ENCODE data around the gene ATG101.

The ATG101 gene

GRCh38 chr12:52069327-52070184 is at the start of gene ATG101:
Gene ATG101 (plus strand): TSS chr12:52069978. CDS start chr12:52073651, 3,673 bp downstream.
- Histone ChIP-seq H3K4me3 (ENCODE audit: low read depth, low read length) (peak within 1 kb of the TSS; percentile 98), H3K27me3 (ENCODE audit: control insufficient read depth, insufficient read depth, low read length) (peaks cover 16% of the 10 kb centered on the region)

GRCh38 chr12:52020539-52021336 is 49.0 kb upstream of the ATG101 start:
- peak overlapping the region; percentile 41 for H3K4me3 ChIP-seq (ENCODE audit: low read depth, low read length)

More at GRCh38 chr12:52069327-52070184, at the start of gene ATG101:
- Histone ChIP-seq H3K27ac (ENCODE audit: low read depth, low read length) (peak within 1 kb of the TSS; percentile 100), H3K9ac (ENCODE audit: low read length) (peak within 1 kb of the TSS; percentile 99), H3K36me3 (ENCODE audit: control insufficient read depth, insufficient read depth, low read length) (peaks cover 25% of the 10 kb centered on the region), H3K4me1 (ENCODE audit: control insufficient read depth, insufficient read depth, low read length) (peaks cover 6% of the 10 kb centered on the region; the same call in 1 of the 2 replicates), H3K9me3 (ENCODE audit: control insufficient read depth, insufficient read depth, low read depth, low read length) (no peaks in the 10 kb centered on the region)

GRCh38 chr12:52022841-52023181 is 47.0 kb upstream of the ATG101 start:
- H3K27me3 ChIP-seq (ENCODE audit: control insufficient read depth, insufficient read depth, low read length), result peaks cover 36% of the 10 kb centered on the region
- no peak overlapping the region for H3K27ac ChIP-seq (ENCODE audit: low read depth, low read length)
- H3K9me3 ChIP-seq (ENCODE audit: control insufficient read depth, insufficient read depth, low read depth, low read length), result no peaks in the 10 kb centered on the region
- H3K4me1 ChIP-seq (ENCODE audit: control insufficient read depth, insufficient read depth, low read length), result peaks cover 21% of the 10 kb centered on the region
- no peak overlapping the region for H3K9ac ChIP-seq (ENCODE audit: low read length)
- peak overlapping the region; percentile 70 for H3K4me3 ChIP-seq (ENCODE audit: low read depth, low read length)
- H3K36me3 ChIP-seq (ENCODE audit: control insufficient read depth, insufficient read depth, low read length), result no peaks in the 10 kb centered on the region

More at GRCh38 chr12:52020539-52021336, 49.0 kb upstream of the ATG101 start:
- H3K9me3 ChIP-seq (ENCODE audit: control insufficient read depth, insufficient read depth, low read depth, low read length), result no peaks in the 10 kb centered on the region
- peaks cover 18% of the 10 kb centered on the region for H3K4me1 ChIP-seq (ENCODE audit: control insufficient read depth, insufficient read depth, low read length)
- no peaks in the 10 kb centered on the region for H3K36me3 ChIP-seq (ENCODE audit: control insufficient read depth, insufficient read depth, low read length)
- H3K9ac ChIP-seq (ENCODE audit: low read length), result no peak overlapping the region
- H3K27ac ChIP-seq (ENCODE audit: low read depth, low read length), result no peak overlapping the region
- H3K27me3 ChIP-seq (ENCODE audit: control insufficient read depth, insufficient read depth, low read length), result peaks cover 49% of the 10 kb centered on the region

- no peaks in the 10 kb centered on the region for H3K9me3 ChIP-seq (ENCODE audit: control insufficient read depth, insufficient read depth, low read depth, low read length)
- peaks cover 21% of the 10 kb centered on the region for H3K4me1 ChIP-seq (ENCODE audit: control insufficient read depth, insufficient read depth, low read length)
- peaks cover 36% of the 10 kb centered on the region for H3K27me3 ChIP-seq (ENCODE audit: control insufficient read depth, insufficient read depth, low read length)
- peak overlapping the region; percentile 70 for H3K4me3 ChIP-seq (ENCODE audit: low read depth, low read length)
- no peaks in the 10 kb centered on the region for H3K36me3 ChIP-seq (ENCODE audit: control insufficient read depth, insufficient read depth, low read length)
- H3K9ac ChIP-seq (ENCODE audit: low read length), result peak overlapping the region; percentile 56
- no peak overlapping the region for H3K27ac ChIP-seq (ENCODE audit: low read depth, low read length)
Observed at GRCh38 chr12:52023182-52023975, 46.4 kb upstream of the ATG101 start.

GRCh38 chr12:52023976-52024688 is 45.6 kb upstream of the ATG101 start:
- Histone ChIP-seq H3K36me3 (ENCODE audit: control insufficient read depth, insufficient read depth, low read length) (no peaks in the 10 kb centered on the region), H3K9ac (ENCODE audit: low read length) (peak overlapping the region; percentile 56), H3K27me3 (ENCODE audit: control insufficient read depth, insufficient read depth, low read length) (peaks cover 36% of the 10 kb centered on the region), H3K4me3 (ENCODE audit: low read depth, low read length) (peak overlapping the region; percentile 70), H3K27ac (ENCODE audit: low read depth, low read length) (no peak overlapping the region), H3K9me3 (ENCODE audit: control insufficient read depth, insufficient read depth, low read depth, low read length) (no peaks in the 10 kb centered on the region), H3K4me1 (ENCODE audit: control insufficient read depth, insufficient read depth, low read length) (peaks cover 24% of the 10 kb centered on the region)

GRCh38 chr12:52024845-52025230 is 44.9 kb upstream of the ATG101 start:
- peaks cover 29% of the 10 kb centered on the region for H3K4me1 ChIP-seq (ENCODE audit: control insufficient read depth, insufficient read depth, low read length)
- no peak overlapping the region for H3K9ac ChIP-seq (ENCODE audit: low read length)
- no peaks in the 10 kb centered on the region for H3K9me3 ChIP-seq (ENCODE audit: control insufficient read depth, insufficient read depth, low read depth, low read length)
- H3K4me3 ChIP-seq (ENCODE audit: low read depth, low read length), result no peak overlapping the region
- H3K27me3 ChIP-seq (ENCODE audit: control insufficient read depth, insufficient read depth, low read length), result peaks cover 33% of the 10 kb centered on the region
- no peaks in the 10 kb centered on the region for H3K36me3 ChIP-seq (ENCODE audit: control insufficient read depth, insufficient read depth, low read length)
- no peak overlapping the region for H3K27ac ChIP-seq (ENCODE audit: low read depth, low read length)

- H3K27ac ChIP-seq (ENCODE audit: low read depth, low read length), result no peak overlapping the region
- peaks cover 25% of the 10 kb centered on the region for H3K4me1 ChIP-seq (ENCODE audit: control insufficient read depth, insufficient read depth, low read length)
Observed at GRCh38 chr12:52026263-52026662, 43.5 kb upstream of the ATG101 start.

GRCh38 chr12:52027085-52027843 is 42.5 kb upstream of the ATG101 start:
- H3K9me3 ChIP-seq (ENCODE audit: control insufficient read depth, insufficient read depth, low read depth, low read length), result no peaks in the 10 kb centered on the region
- peaks cover 28% of the 10 kb centered on the region for H3K4me1 ChIP-seq (ENCODE audit: control insufficient read depth, insufficient read depth, low read length)
- peaks cover 21% of the 10 kb centered on the region for H3K27me3 ChIP-seq (ENCODE audit: control insufficient read depth, insufficient read depth, low read length)
- H3K27ac ChIP-seq (ENCODE audit: low read depth, low read length), result no peak overlapping the region
- H3K9ac ChIP-seq (ENCODE audit: low read length), result no peak overlapping the region
- H3K36me3 ChIP-seq (ENCODE audit: control insufficient read depth, insufficient read depth, low read length), result no peaks in the 10 kb centered on the region
- H3K4me3 ChIP-seq (ENCODE audit: low read depth, low read length), result no peak overlapping the region

More at GRCh38 chr12:52026263-52026662, 43.5 kb upstream of the ATG101 start:
- Histone ChIP-seq H3K4me3 (ENCODE audit: low read depth, low read length) (peak overlapping the region; percentile 59), H3K27me3 (ENCODE audit: control insufficient read depth, insufficient read depth, low read length) (peaks cover 29% of the 10 kb centered on the region), H3K9ac (ENCODE audit: low read length) (no peak overlapping the region), H3K9me3 (ENCODE audit: control insufficient read depth, insufficient read depth, low read depth, low read length) (no peaks in the 10 kb centered on the region), H3K36me3 (ENCODE audit: control insufficient read depth, insufficient read depth, low read length) (no peaks in the 10 kb centered on the region)

- Histone ChIP-seq H3K9ac (ENCODE audit: low read length) (no peak overlapping the region), H3K27ac (ENCODE audit: low read depth, low read length) (no peak overlapping the region), H3K4me3 (ENCODE audit: low read depth, low read length) (no peak overlapping the region), H3K36me3 (ENCODE audit: control insufficient read depth, insufficient read depth, low read length) (no peaks in the 10 kb centered on the region), H3K4me1 (ENCODE audit: control insufficient read depth, insufficient read depth, low read length) (peaks cover 32% of the 10 kb centered on the region), H3K27me3 (ENCODE audit: control insufficient read depth, insufficient read depth, low read length) (peaks cover 12% of the 10 kb centered on the region), H3K9me3 (ENCODE audit: control insufficient read depth, insufficient read depth, low read depth, low read length) (no peaks in the 10 kb centered on the region)
Observed at GRCh38 chr12:52029685-52030084, 40.1 kb upstream of the ATG101 start.

- Histone ChIP-seq H3K9ac (ENCODE audit: low read length) (no peak overlapping the region), H3K9me3 (ENCODE audit: control insufficient read depth, insufficient read depth, low read depth, low read length) (no peaks in the 10 kb centered on the region), H3K27me3 (ENCODE audit: control insufficient read depth, insufficient read depth, low read length) (peaks cover 30% of the 10 kb centered on the region), H3K4me3 (ENCODE audit: low read depth, low read length) (peak overlapping the region; percentile 51), H3K4me1 (ENCODE audit: control insufficient read depth, insufficient read depth, low read length) (peaks cover 33% of the 10 kb centered on the region), H3K36me3 (ENCODE audit: control insufficient read depth, insufficient read depth, low read length) (no peaks in the 10 kb centered on the region), H3K27ac (ENCODE audit: low read depth, low read length) (no peak overlapping the region; the same call in 1 of the 2 replicates)
Observed at GRCh38 chr12:52032446-52032803, 37.4 kb upstream of the ATG101 start.

Data from HUES6 (cell line).